ENCODE results near the gene ZC3H8. TPM values are rescaled to one million over a fixed set of nuclear protein-coding genes. Genes with fewer than 3 reads are reported as not detected.

ZC3H8 gene
- total RNA-seq, 2 donors from 2014 or later, result 23.6 to 31.7 TPM

DNA sequence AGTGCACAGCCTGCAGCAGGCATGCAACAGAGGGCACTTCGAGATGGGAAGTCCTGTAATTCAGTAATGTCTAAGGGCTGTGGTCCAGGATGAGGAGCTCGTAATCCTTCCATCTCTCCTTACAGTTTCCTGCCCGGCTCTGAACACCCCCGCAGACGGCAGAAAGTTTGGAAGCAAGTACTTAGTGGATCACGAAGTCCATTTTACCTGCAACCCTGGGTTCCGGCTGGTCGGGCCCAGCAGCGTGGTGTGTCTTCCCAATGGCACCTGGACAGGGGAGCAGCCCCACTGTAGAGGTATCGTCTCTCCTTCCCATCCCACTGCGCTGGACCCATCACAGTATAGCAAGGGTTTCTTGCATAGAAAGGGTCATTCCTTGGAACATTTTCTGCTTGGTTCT is 90.0 kb downstream of the ZC3H8 start:
- H3K27me3 Mint-ChIP-seq (ENCODE audit: low read depth), result no peaks in the 10 kb centered on the region

DNA sequence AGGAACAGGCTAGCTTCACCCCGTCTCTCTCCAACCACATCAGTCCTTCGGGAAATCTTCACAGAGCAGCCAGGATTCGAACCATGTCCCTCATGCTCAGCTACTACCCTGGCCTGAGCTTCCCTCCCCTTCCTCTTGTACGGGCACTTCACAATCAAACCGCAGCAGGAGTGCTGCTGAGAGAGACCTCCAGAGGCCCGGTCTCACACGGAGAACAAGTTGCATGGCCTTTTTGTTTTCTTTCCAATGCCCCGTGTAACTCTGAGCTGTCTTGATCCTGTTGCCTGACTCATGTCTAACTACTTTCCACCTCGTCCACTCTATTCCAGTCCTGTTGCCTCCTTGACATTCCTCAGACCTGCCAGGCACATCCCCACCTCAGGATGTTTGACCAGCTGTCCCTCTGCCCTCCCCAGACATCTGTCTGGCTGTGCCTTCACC is 91.3 kb downstream of the ZC3H8 start:
- DNase-seq, result no peak
- Mint-ChIP-seq H3K36me3 (ENCODE audit: insufficient read depth in 2 of 2) (no peaks in the 10 kb centered on the region), H3K4me3 (no peak overlapping the region), H3K27me3 (ENCODE audit: low read depth) (no peaks in the 10 kb centered on the region), H3K4me1 (ENCODE audit: low read depth) (peaks cover 20% of the 10 kb centered on the region), H3K9me3 (no peaks in the 10 kb centered on the region), H3K27ac (no peak overlapping the region)
- ATAC-seq (replicated peaks in 1 of 2), result no peak

More for the DNA sequence above, 90.0 kb downstream of the ZC3H8 start:
- no peak overlapping the region for H3K27ac Mint-ChIP-seq
- no peak for ATAC-seq (replicated peaks in 1 of 2)
- no peak for DNase-seq
- no peaks in the 10 kb centered on the region for H3K9me3 Mint-ChIP-seq
- H3K36me3 Mint-ChIP-seq (ENCODE audit: insufficient read depth in 2 of 2), result no peaks in the 10 kb centered on the region
- no peak overlapping the region for H3K4me3 Mint-ChIP-seq
- H3K4me1 Mint-ChIP-seq (ENCODE audit: low read depth), result peaks cover 22% of the 10 kb centered on the region

- no peaks in the 10 kb centered on the region for H3K27me3 Mint-ChIP-seq (ENCODE audit: low read depth)
- H3K27ac Mint-ChIP-seq, result no peak overlapping the region
- DNase-seq (no peak), ATAC-seq (replicated peaks in 1 of 2) (no peak)
- peaks cover 14% of the 10 kb centered on the region for H3K4me1 Mint-ChIP-seq (ENCODE audit: low read depth)
- H3K36me3 Mint-ChIP-seq (ENCODE audit: insufficient read depth in 2 of 2), result no peaks in the 10 kb centered on the region
- H3K9me3 Mint-ChIP-seq, result no peaks in the 10 kb centered on the region
- no peak overlapping the region for H3K4me3 Mint-ChIP-seq
Measured at GRCh38 chr2:112162956-112163355, 91.9 kb downstream of the ZC3H8 start.

- no peaks in the 10 kb centered on the region for H3K9me3 Mint-ChIP-seq
- H3K36me3 Mint-ChIP-seq (ENCODE audit: insufficient read depth in 2 of 2), result no peaks in the 10 kb centered on the region
- peaks cover 15% of the 10 kb centered on the region for H3K4me1 Mint-ChIP-seq (ENCODE audit: low read depth)
- DNase-seq (no peak), ATAC-seq (replicated peaks in 1 of 2) (no peak)
- no peak overlapping the region for H3K4me3 Mint-ChIP-seq
- H3K27me3 Mint-ChIP-seq (ENCODE audit: low read depth), result no peaks in the 10 kb centered on the region
- no peak overlapping the region for H3K27ac Mint-ChIP-seq
Measured at GRCh38 chr2:112162341-112162740, 92.5 kb downstream of the ZC3H8 start.

Other genes starting within 250 kb of the ZC3H8 start
- gene TMEM87B, start 199.8 kb downstream of the ZC3H8 start, total RNA-seq, result 10 to 100 TPM; 31.2 to 36.4 TPM
- gene FBLN7, start 116.7 kb downstream of the ZC3H8 start, total RNA-seq, result 10 to 100 TPM; 22.3 to 30.6 TPM
- 10 to 100 TPM; 26.3 to 30.7 TPM for gene ZC3H6, start 20.6 kb upstream of the ZC3H8 start, total RNA-seq
- gene RGPD8, start 178.6 kb upstream of the ZC3H8 start, total RNA-seq, result 10 to 100 TPM in 1 of 2 donors, 1 to 10 TPM in 1; 7.0 to 25.2 TPM
- gene TTL, start 227.1 kb upstream of the ZC3H8 start, total RNA-seq, result 10 to 100 TPM; 28.8 to 32.5 TPM

All from activated T-cell treated with anti-CD3 and anti-CD28 coated beads, Interleukin-2, amount 50 U/mL, for 72 hours (primary cell).